Posterior cingulate gyrus (tissue), 11 donors: ENCODE data around the gene C5orf52.

ENCODE experiments used
- DNase-seq, 10 donors: peaks; one replicate each; pipeline versions ENCODE4 v3.0.0 to v3.0.0-alpha.2; 2020 to 2021; ENCODE audit warnings: mixed read lengths in 3 of 10
- intact Hi-C: fragments of 100-400 bp; cut with DNase I; formaldehyde crosslinking; loops from one replicate; pipeline ENCODE4 v1.15.1; 2023

The C5orf52 gene

GRCh38 chr5:157670662-157671591, at the start of gene C5orf52:
TSS of gene C5orf52 (plus strand) at chr5:157671533. CDS start at chr5:157671615, 82 bp downstream.
- DNase-seq = peak in 6 of 10 donors; percentile 35 to 93 (median 68)
- intact Hi-C loops = no loop called here

- intact Hi-C loops = no loop called here
Observed at GRCh38 chr5:157624144-157624543, 47.2 kb upstream of the C5orf52 start.

GRCh38 chr5:157626831-157627230, 44.5 kb upstream of the C5orf52 start:
- intact Hi-C loops = no loop called here
- DNase-seq = no peak

More at GRCh38 chr5:157624144-157624543, 47.2 kb upstream of the C5orf52 start:
- no peak for DNase-seq

GRCh38 chr5:157630341-157630740, 41.0 kb upstream of the C5orf52 start:
- DNase-seq = no peak
- intact Hi-C loops = no loop called here

- intact Hi-C loops = no loop called here
Observed at GRCh38 chr5:157640406-157641066, 30.8 kb upstream of the C5orf52 start.

GRCh38 chr5:157648275-157648990, 22.9 kb upstream of the C5orf52 start:
- DNase-seq = no peak
- intact Hi-C loops = no loop called here

More at GRCh38 chr5:157640406-157641066, 30.8 kb upstream of the C5orf52 start:
- no peak for DNase-seq

GRCh38 chr5:157649101-157649500, 22.2 kb upstream of the C5orf52 start:
- DNase-seq = no peak
- intact Hi-C loops = no loop called here

- DNase-seq = peak in 1 of 10 donors; percentile 65
- intact Hi-C loops = no loop called here
Observed at GRCh38 chr5:157650991-157651611, 20.2 kb upstream of the C5orf52 start.

- DNase-seq = peak in 4 of 10 donors; percentile 30 to 85 (median 80)
- intact Hi-C loops = no loop called here
Observed at GRCh38 chr5:157651623-157652376, 19.5 kb upstream of the C5orf52 start.

GRCh38 chr5:157652377-157652692, 19.0 kb upstream of the C5orf52 start, which contains the start of gene SOX30:
TSS of gene SOX30 (minus strand) at chr5:157652438. CDS start at chr5:157652078, 360 bp downstream.
- no peak for DNase-seq
- intact Hi-C loops = no loop called here

GRCh38 chr5:157657516-157657915, 13.8 kb upstream of the C5orf52 start:
- intact Hi-C loops = no loop called here
- DNase-seq = no peak

GRCh38 chr5:157658893-157659292, 12.4 kb upstream of the C5orf52 start:
- intact Hi-C loops = no loop called here

GRCh38 chr5:157659868-157660660, 11.3 kb upstream of the C5orf52 start:
- no peak for DNase-seq
- intact Hi-C loops = no loop called here

More at GRCh38 chr5:157658893-157659292, 12.4 kb upstream of the C5orf52 start:
- no peak for DNase-seq

- intact Hi-C loops = no loop called here
- DNase-seq = no peak
Observed at GRCh38 chr5:157665467-157666070, 5.8 kb upstream of the C5orf52 start.

- intact Hi-C loops = no loop called here
Observed at GRCh38 chr5:157668356-157668755, 3.0 kb upstream of the C5orf52 start.

GRCh38 chr5:157669701-157670097, 1.6 kb upstream of the C5orf52 start:
- no peak for DNase-seq
- intact Hi-C loops = no loop called here

More at GRCh38 chr5:157668356-157668755, 3.0 kb upstream of the C5orf52 start:
- no peak for DNase-seq

GRCh38 chr5:157671592-157672330, 428 bp downstream of the C5orf52 start:
- no peak for DNase-seq
- intact Hi-C loops = no loop called here

- peak in 1 of 10 donors; percentile 37 for DNase-seq
- intact Hi-C loops = no loop called here
Observed at GRCh38 chr5:157672976-157673375, 1.6 kb downstream of the C5orf52 start.
